HepG2 (cell line): ENCODE data around the gene SLC25A17. TPM values are rescaled to one million over a fixed set of nuclear protein-coding genes. Genes with fewer than 3 reads are reported as not detected.

Source experiments
- ATAC-seq: fragments of 200-7000 bp; cut with Tn5 transposase; 3 replicates; pipeline ENCODE4 v1.9.1; 2020; ENCODE audit warnings: mild to moderate bottlenecking, moderate library complexity
- BruUV-seq: library from RNA; stranded (reverse); fragments of 400-500 nt; replicated peaks from 2 replicates; lab custom pipeline; 2021; lab: Mats Ljungman, UMichigan
- CTCF ChIA-PET: fragments of 300-600 bp; formaldehyde crosslinking; extraction: SDS; loops from one replicate; lab custom pipeline; 2021; ENCODE audit warnings: low total read pairs, inconsistent platforms, low intra/inter-chr PET ratio; lab: Yijun Ruan, JAX
- POLR2A ChIA-PET: fragments of 350-600 bp; sonication (Branson Sonifier 250); formaldehyde crosslinking; loops from one replicate; lab custom pipeline; 2020; ENCODE audit warnings: antibody characterized with exemption, inconsistent platforms; lab: Yijun Ruan, JAX
- DNase-seq: peaks from one replicate; pipeline ENCODE4 v3.0.0-alpha.2; 2015; ENCODE audit warnings: low spot score
- FAIRE-seq: peaks from 3 replicates; lab custom pipeline; 2011; peaks lifted over from hg19 to GRCh38; lab: Jason Lieb, UNC
- H2AFZ ChIP-seq: one replicate; pipeline ENCODE4 v1.6.1; 2011; ENCODE audit warnings: low read length, inconsistent platforms
- H3K27ac ChIP-seq: fragments of 300-600 bp; 3 replicates; pipeline ENCODE4 v1.8.0; 2011; ENCODE audit warnings: mixed run types, mild to moderate bottlenecking, mixed read lengths, low read length, inconsistent platforms; ENCODE audit not compliant: insufficient read depth; ENCODE audit errors: extremely low read length
- H3K27me3 ChIP-seq, 2 experiments: fragments of 200-600 bp in 1 of 2; 2 replicates in 1 of 2; 3 replicates in 1 of 2; pipeline versions ENCODE4 v1.6.0 to v1.8.0; 2011; ENCODE audit warnings: low read length in 2 of 2, mild to moderate bottlenecking in 2 of 2, moderate library complexity in 2 of 2, inconsistent platforms in 1 of 2; ENCODE audit not compliant: insufficient read depth in 2 of 2, control insufficient read depth in 1 of 2
- H3K36me3 ChIP-seq, 2 experiments: fragments of 200-600 bp in 1 of 2; replicated peaks in 1 of 2; 2 replicates in 1 of 2; 3 replicates in 1 of 2; pipeline versions ENCODE4 v1.5.1 to v1.8.0; 2011; ENCODE audit warnings: low read length in 2 of 2, inconsistent platforms in 1 of 2; ENCODE audit not compliant: insufficient read depth in 2 of 2, control insufficient read depth in 1 of 2
- H3K4me1 ChIP-seq: 2 replicates; pipeline ENCODE4 v1.5.1; 2012; ENCODE audit warnings: low read length, inconsistent platforms; ENCODE audit not compliant: insufficient read depth
- H3K4me2 ChIP-seq: 2 replicates; pipeline ENCODE4 v1.6.0; 2011; ENCODE audit warnings: low read depth, low read length, inconsistent platforms
- H3K4me3 ChIP-seq, 3 experiments: fragments of 200-600 bp in 1 of 3; sonication (generic), shearing (Covaris generic) in 1 of 3; replicated peaks in 1 of 3; 2 replicates each; pipeline ENCODE4 v1.5.1; 2011 to 2016; ENCODE audit warnings: low read length in 3 of 3, inconsistent platforms in 2 of 3, low read depth in 2 of 3, mild to moderate bottlenecking in 2 of 3, control low read depth in 1 of 3, mixed read lengths in 1 of 3; ENCODE audit not compliant: insufficient read depth in 1 of 3
- H3K79me2 ChIP-seq: one replicate; pipeline ENCODE4 v1.6.1; 2011; ENCODE audit warnings: low read length, inconsistent platforms; ENCODE audit not compliant: insufficient read depth
- H3K9ac ChIP-seq: 2 replicates; pipeline ENCODE4 v1.6.0; 2011; ENCODE audit warnings: mild to moderate bottlenecking, low read depth, low read length, inconsistent platforms; ENCODE audit not compliant: insufficient read depth
- H3K9me3 ChIP-seq: 2 replicates; pipeline ENCODE4 v1.5.1; 2012; ENCODE audit warnings: mild to moderate bottlenecking, low read length
- H4K20me1 ChIP-seq: 2 replicates; pipeline ENCODE4 v1.6.0; 2011; ENCODE audit warnings: inconsistent platforms, mild to moderate bottlenecking, low read length, moderate library complexity; ENCODE audit not compliant: insufficient read depth
- HNRNPH1 ChIP-seq: fragments of 200-400 bp; formaldehyde crosslinking; optimal IDR thresholded peaks from 2 replicates; pipeline ENCODE3; 2017; ENCODE audit warnings: mild to moderate bottlenecking, low read depth, low read length
- SIX4 ChIP-seq: sonication (generic); formaldehyde crosslinking; IDR thresholded peaks from 2 replicates; pipeline ENCODE4 v1.4.0; 2020; ENCODE audit warnings: missing genetic modification reagents
- THYN1 ChIP-seq: sonication (generic); formaldehyde crosslinking; IDR thresholded peaks from 2 replicates; pipeline ENCODE4 v1.8.1; 2023; ENCODE audit warnings: low read depth, mild to moderate bottlenecking, moderate library complexity, missing genetic modification reagents, borderline replicate concordance
- YY1 ChIP-seq: IDR thresholded peaks from 2 replicates; pipeline ENCODE4 v1.6.1; 2011; ENCODE audit warnings: low read length, low read depth, moderate library complexity, mild to moderate bottlenecking; ENCODE audit not compliant: insufficient read depth, insufficient replicate concordance
- ZBTB42 ChIP-seq: sonication (generic); formaldehyde crosslinking; IDR thresholded peaks from 2 replicates; pipeline ENCODE4 v1.5.0; 2020; ENCODE audit warnings: mild to moderate bottlenecking, missing genetic modification reagents
- ZFP36L2 ChIP-seq: sonication (generic); formaldehyde crosslinking; IDR thresholded peaks from 2 replicates; pipeline ENCODE4 v1.4.0; 2020; ENCODE audit warnings: missing genetic modification reagents
- ZNF230 ChIP-seq: sonication (generic); formaldehyde crosslinking; IDR thresholded peaks from 2 replicates; pipeline ENCODE4 v1.4.0; 2020; ENCODE audit warnings: mild to moderate bottlenecking, missing genetic modification reagents
- ZNF530 ChIP-seq: sonication (generic); formaldehyde crosslinking; IDR thresholded peaks from 2 replicates; pipeline ENCODE4 v1.5.0; 2020; ENCODE audit warnings: low read depth, mild to moderate bottlenecking, missing genetic modification reagents
- ZNF557 ChIP-seq: sonication (generic); formaldehyde crosslinking; IDR thresholded peaks from 2 replicates; pipeline ENCODE4 v1.4.0; 2020; ENCODE audit warnings: missing genetic modification reagents
- ZNF607 ChIP-seq: sonication (generic); formaldehyde crosslinking; IDR thresholded peaks from 2 replicates; pipeline ENCODE4 v1.5.1; 2020; ENCODE audit warnings: missing genetic modification reagents, mild to moderate bottlenecking, borderline replicate concordance
- WGBS: methylation state at CpG from one replicate; pipeline ENCODE4 v1.1.6; 2017; ENCODE audit warnings: low lambda C conversion rate; 5-methylcytosine and 5-hydroxymethylcytosine counted together
- in situ Hi-C: cut with HindIII; loops from 2 replicates; pipeline ENCODE4 v1.10.0; 2017; ENCODE audit warnings: low pct_unique_long_range_greater_than_20kb; ENCODE audit not compliant: extremely low pct_ligation_motif_present
- intact Hi-C: fragments of 100-400 bp; cut with micrococcal nuclease; formaldehyde crosslinking; loops from one replicate; pipeline ENCODE4 v1.10.0; 2022; ENCODE audit not compliant: unreplicated experiment
- polyA plus RNA-seq, 8 experiments: library from polyadenylated mRNA; depleted of rRNA in 3 of 8; stranded (reverse) in 7 of 8; unstranded in 1 of 8; fragments of >200 nt; fragmentation: Illumina TruSeq in 4 of 8; extraction: Trizol in 4 of 8; gene quantifications; 2 replicates each; pipeline versions ENCODE4 v1.2.1 to v1.2.3, GENCODE V29; 2011 to 2016; ENCODE audit warnings: low read depth in 4 of 8, missing spikeins in 1 of 8, mixed read lengths in 1 of 8; ENCODE audit not compliant: insufficient read depth in 1 of 8
- total RNA-seq, 5 experiments: library from RNA; depleted of rRNA; stranded (reverse); fragments of >200 nt; fragmentation: Illumina TruSeq; extraction: Trizol; gene quantifications; 2 replicates each; pipeline ENCODE4 v1.2.3, GENCODE V29; 2016; ENCODE audit warnings: low read depth in 1 of 5
- TF ChIP-seq, protein P1 (sequence below): sonication (generic); formaldehyde crosslinking; IDR thresholded peaks from 2 replicates; pipeline ENCODE4 v1.5.1; 2020; ENCODE audit warnings: mild to moderate bottlenecking, missing genetic modification reagents, moderate library complexity
- TF ChIP-seq, protein P2 (sequence below): sonication (generic); formaldehyde crosslinking; IDR thresholded peaks from 2 replicates; pipeline ENCODE4 v1.5.1; 2020; ENCODE audit warnings: missing genetic modification reagents, mild to moderate bottlenecking, borderline replicate concordance

Gene SLC25A17
- total and polyA plus RNA-seq, 2 of the 13 experiments (the other 11 are each of a cell fraction or from before 2014, with no cell fraction given) = 15.7 to 27.9 TPM

DNA sequence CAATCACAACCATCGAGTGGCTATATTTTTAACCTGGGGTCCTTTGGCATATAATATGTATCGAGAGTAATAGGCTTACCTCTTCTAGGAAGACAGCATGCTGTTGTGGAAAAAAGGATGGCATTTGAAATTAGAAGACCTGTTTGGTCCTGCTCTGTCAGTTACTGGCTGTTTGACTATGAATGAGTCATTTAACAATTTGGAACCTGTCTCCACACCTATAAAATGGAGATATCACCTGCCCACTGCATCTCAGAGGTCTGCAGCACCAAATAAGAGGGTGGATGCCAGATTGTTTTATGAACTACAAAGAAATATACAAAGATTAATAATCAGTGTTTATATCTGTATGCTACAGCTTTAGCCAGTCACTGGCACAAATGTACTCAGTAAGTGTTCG, 60.8 kb downstream of the SLC25A17 start:
- BruUV-seq = no TSS peak
- H3K9me3 ChIP-seq = no peaks in the 10 kb centered on the region
- intact Hi-C loops = no loop called here
- H3K9ac ChIP-seq = no peak overlapping the region
- H4K20me1 ChIP-seq = no peaks in the 10 kb centered on the region
- H3K27me3 ChIP-seq = no peaks in the 10 kb centered on the region
- no peak for FAIRE-seq
- H3K4me3 ChIP-seq = no peak overlapping the region
- WGBS = 49% methylated on average over 3 of the region's 3 CpGs
- no peak overlapping the region for H2AFZ ChIP-seq
- in situ Hi-C loops = loop anchor here (5.0 kb wide), 1 partner anchor 76 kb away; no protein-coding TSS in a partner anchor
- ChIA-PET CTCF (interaction anchor here (1.3 kb wide), 1 partner anchor 75 kb away, joined by 5 read pairs; no protein-coding TSS in a partner anchor), POLR2A (no interaction called here)
- no peak for ATAC-seq
- H3K36me3 ChIP-seq = no peaks in the 10 kb centered on the region
- DNase-seq = no peak
- no peak overlapping the region for H3K4me2 ChIP-seq
- H3K79me2 ChIP-seq = no peaks in the 10 kb centered on the region
- H3K4me1 ChIP-seq = peaks cover 9% of the 10 kb centered on the region
- no peak overlapping the region for H3K27ac ChIP-seq
- TF ChIP-seq ZBTB42 (CRISPR knock-in tag) = no peak
- TF ChIP-seq ZNF530 (CRISPR knock-in tag) = no peak
- TF ChIP-seq, protein P1, sequence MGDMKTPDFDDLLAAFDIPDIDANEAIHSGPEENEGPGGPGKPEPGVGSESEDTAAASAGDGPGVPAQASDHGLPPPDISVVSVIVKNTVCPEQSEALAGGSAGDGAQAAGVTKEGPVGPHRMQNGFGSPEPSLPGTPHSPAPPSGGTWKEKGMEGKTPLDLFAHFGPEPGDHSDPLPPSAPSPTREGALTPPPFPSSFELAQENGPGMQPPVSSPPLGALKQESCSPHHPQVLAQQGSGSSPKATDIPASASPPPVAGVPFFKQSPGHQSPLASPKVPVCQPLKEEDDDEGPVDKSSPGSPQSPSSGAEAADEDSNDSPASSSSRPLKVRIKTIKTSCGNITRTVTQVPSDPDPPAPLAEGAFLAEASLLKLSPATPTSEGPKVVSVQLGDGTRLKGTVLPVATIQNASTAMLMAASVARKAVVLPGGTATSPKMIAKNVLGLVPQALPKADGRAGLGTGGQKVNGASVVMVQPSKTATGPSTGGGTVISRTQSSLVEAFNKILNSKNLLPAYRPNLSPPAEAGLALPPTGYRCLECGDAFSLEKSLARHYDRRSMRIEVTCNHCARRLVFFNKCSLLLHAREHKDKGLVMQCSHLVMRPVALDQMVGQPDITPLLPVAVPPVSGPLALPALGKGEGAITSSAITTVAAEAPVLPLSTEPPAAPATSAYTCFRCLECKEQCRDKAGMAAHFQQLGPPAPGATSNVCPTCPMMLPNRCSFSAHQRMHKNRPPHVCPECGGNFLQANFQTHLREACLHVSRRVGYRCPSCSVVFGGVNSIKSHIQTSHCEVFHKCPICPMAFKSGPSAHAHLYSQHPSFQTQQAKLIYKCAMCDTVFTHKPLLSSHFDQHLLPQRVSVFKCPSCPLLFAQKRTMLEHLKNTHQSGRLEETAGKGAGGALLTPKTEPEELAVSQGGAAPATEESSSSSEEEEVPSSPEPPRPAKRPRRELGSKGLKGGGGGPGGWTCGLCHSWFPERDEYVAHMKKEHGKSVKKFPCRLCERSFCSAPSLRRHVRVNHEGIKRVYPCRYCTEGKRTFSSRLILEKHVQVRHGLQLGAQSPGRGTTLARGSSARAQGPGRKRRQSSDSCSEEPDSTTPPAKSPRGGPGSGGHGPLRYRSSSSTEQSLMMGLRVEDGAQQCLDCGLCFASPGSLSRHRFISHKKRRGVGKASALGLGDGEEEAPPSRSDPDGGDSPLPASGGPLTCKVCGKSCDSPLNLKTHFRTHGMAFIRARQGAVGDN = no peak
- no peak for TF ChIP-seq ZNF607 (CRISPR knock-in tag)
- no peak for TF ChIP-seq ZNF557 (CRISPR knock-in tag)
- TF ChIP-seq THYN1 (CRISPR knock-in tag) = no peak
- no peak for TF ChIP-seq YY1
- no peak for TF ChIP-seq HNRNPH1
- no peak for TF ChIP-seq SIX4 (CRISPR knock-in tag)
- TF ChIP-seq, protein P2, sequence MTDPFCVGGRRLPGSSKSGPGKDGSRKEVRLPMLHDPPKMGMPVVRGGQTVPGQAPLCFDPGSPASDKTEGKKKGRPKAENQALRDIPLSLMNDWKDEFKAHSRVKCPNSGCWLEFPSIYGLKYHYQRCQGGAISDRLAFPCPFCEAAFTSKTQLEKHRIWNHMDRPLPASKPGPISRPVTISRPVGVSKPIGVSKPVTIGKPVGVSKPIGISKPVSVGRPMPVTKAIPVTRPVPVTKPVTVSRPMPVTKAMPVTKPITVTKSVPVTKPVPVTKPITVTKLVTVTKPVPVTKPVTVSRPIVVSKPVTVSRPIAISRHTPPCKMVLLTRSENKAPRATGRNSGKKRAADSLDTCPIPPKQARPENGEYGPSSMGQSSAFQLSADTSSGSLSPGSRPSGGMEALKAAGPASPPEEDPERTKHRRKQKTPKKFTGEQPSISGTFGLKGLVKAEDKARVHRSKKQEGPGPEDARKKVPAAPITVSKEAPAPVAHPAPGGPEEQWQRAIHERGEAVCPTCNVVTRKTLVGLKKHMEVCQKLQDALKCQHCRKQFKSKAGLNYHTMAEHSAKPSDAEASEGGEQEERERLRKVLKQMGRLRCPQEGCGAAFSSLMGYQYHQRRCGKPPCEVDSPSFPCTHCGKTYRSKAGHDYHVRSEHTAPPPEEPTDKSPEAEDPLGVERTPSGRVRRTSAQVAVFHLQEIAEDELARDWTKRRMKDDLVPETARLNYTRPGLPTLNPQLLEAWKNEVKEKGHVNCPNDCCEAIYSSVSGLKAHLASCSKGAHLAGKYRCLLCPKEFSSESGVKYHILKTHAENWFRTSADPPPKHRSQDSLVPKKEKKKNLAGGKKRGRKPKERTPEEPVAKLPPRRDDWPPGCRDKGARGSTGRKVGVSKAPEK (CRISPR knock-in tag) = no peak
- no peak for TF ChIP-seq ZNF230 (CRISPR knock-in tag)
- TF ChIP-seq ZFP36L2 (CRISPR knock-in tag) = no peak
